Cardiac fibroblast (primary cell): ENCODE measurements around the gene AADAT.
"Not testable (repeated sequence)": the region's sequence is repeated elsewhere in the genome, so short reads cannot be mapped to it uniquely, and the experiment has no call there.

ENCODE experiments used
- DNase-seq, 2 donors: peaks; one replicate each; pipeline versions ENCODE4 v3.0.0 to v3.0.0-alpha.2; 2010; ENCODE audit warnings: low read depth in 2 of 2
- H3K4me3 ChIP-seq, 2 donors: replicated peaks in 1 of 2; 1 replicate in 1 of 2; 2 replicates in 1 of 2; pipeline ENCODE4 v1.5.1; 2011; ENCODE audit warnings: low read depth in 2 of 2, low read length in 2 of 2, mild to moderate bottlenecking in 2 of 2, moderate library complexity in 1 of 2
- CTCF ChIP-seq: IDR thresholded peaks from one replicate; pipeline ENCODE4 v1.5.1; 2011; ENCODE audit warnings: low read depth, mild to moderate bottlenecking, low read length, inconsistent platforms

The AADAT gene

DNA sequence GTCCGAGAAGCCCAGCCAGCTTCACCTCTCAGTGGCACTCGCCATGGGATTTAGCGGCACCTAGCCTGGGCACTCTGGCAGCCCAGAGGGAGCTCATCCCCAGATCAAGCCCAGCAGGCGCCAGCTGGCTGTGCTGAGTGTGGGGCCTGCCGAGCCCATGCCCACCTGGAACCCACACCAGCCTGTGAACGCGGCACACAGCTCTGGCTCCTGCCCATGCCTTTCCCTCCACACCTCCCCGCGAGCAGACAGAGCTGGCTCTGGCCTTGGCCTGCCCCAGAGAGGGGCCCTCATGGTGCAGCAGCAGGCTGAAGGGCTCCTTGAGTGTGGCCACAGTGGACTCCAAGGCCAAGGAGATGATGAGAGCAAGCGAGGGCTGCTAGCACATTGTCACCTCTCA, 38.0 kb upstream of the AADAT start:
- no peak for TF ChIP-seq CTCF
- H3K4me3 ChIP-seq = no peak overlapping the region
- no peak for DNase-seq

DNA sequence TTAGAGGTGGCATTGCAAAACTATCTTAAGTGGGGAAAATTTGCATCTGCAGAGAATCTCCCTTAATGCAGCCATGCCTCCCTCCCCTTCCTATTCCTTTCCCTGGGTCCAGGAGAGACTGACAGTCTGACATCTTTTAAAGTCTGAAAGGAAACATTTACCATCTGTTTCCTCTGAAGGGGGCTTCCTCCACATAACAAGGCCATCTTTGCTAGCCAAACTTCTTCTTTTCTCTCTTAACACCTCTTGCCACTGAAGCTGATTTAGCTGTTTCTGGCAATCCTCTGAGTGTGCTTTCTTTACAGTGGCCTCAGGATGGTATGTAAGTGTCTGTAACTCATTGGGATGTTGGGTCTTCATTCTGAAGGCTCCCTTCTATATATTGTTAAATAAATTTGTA, 34.6 kb upstream of the AADAT start:
- no peak overlapping the region for H3K4me3 ChIP-seq
- DNase-seq = no peak
- TF ChIP-seq CTCF = no peak

- TF ChIP-seq CTCF = no peak
- no peak for DNase-seq
- no peak overlapping the region for H3K4me3 ChIP-seq
These were observed 32.5 kb upstream of the AADAT start for GRCh38 chr4:170122252-170122651.

- H3K4me3 ChIP-seq = no peak overlapping the region
- no peak for TF ChIP-seq CTCF
- DNase-seq = no peak
These were observed 24.9 kb upstream of the AADAT start for GRCh38 chr4:170114636-170115035.

DNA sequence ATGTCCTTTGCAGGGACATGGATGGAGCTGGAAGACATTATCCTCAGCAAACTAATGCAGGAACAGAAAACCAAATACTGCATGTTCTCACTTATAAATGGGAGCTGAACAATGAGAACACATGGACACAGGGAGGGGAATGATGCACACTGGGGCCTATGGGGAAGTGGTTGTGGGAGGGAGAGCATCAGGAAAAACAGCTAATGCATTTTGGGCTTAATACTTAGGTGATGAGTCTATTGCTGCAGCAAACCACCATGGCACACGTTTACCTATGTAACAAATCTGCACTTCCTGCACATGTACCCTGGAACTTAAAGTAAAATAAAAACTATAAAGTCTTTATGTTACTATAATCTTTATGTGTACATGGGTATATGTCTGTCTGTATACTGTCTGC, 24.4 kb upstream of the AADAT start:
- DNase-seq = not testable (repeated sequence)

GRCh38 chr4:170111546-170111945, 21.8 kb upstream of the AADAT start:
- no peak for DNase-seq
- TF ChIP-seq CTCF = no peak
- H3K4me3 ChIP-seq = no peak overlapping the region

More for the DNA sequence above, 24.4 kb upstream of the AADAT start:
- H3K4me3 ChIP-seq = not testable (repeated sequence)

GRCh38 chr4:170111085-170111484, 21.3 kb upstream of the AADAT start:
- no peak for TF ChIP-seq CTCF
- H3K4me3 ChIP-seq = no peak overlapping the region
- DNase-seq = no peak
